ENCODE measurements around the gene EVPL. TPM values are rescaled to one million over a fixed set of nuclear protein-coding genes. Genes with fewer than 3 reads are reported as not detected.

EVPL gene
- total and polyA plus RNA-seq, 2 of the 13 experiments (the other 11 are each of a cell fraction or from before 2014, with no cell fraction given): 2.1 to 8.2 TPM

- TF ChIP-seq POLR2G (IDR thresholded peaks at IDR 0.05; ENCODE audit: low read depth, low read length): peak; percentile 71
- 0 out of 2 replicates have a peak, but pooled peaks have one; percentile 79 for TF ChIP-seq ZNF550 (CRISPR knock-in tag; IDR thresholded peaks at IDR 0.05; ENCODE audit: borderline replicate concordance)
- no peak for TF ChIP-seq FIP1L1 (IDR thresholded peaks at IDR 0.05; ENCODE audit: borderline replicate concordance, insufficient read depth, low read depth, low read length)
- TF ChIP-seq SAFB2 (CRISPR knock-in tag; IDR thresholded peaks at IDR 0.05; ENCODE audit: borderline replicate concordance, low read depth): 0 out of 2 replicates have a peak, but pooled peaks have one; percentile 17
- peak; percentile 37; the same call in 1 of the 2 replicates for TF ChIP-seq ISL2 (CRISPR knock-in tag; IDR thresholded peaks at IDR 0.05)
- TF ChIP-seq HDAC6 (IDR thresholded peaks at IDR 0.05; ENCODE audit: low read depth, low read length): no peak
- peak; percentile 59; the same call in 1 of the 2 replicates for TF ChIP-seq RELA (CRISPR knock-in tag; IDR thresholded peaks at IDR 0.05)
- TF ChIP-seq ZNF138 (CRISPR knock-in tag; IDR thresholded peaks at IDR 0.05; ENCODE audit: low read depth): no peak; the same call in 1 of the 2 replicates
- peak; percentile 37 for TF ChIP-seq ZEB1 (IDR thresholded peaks at IDR 0.05; ENCODE audit: insufficient replicate concordance, low read depth)
- peak; percentile 38; the same call in 1 of the 2 replicates for TF ChIP-seq AKAP8 (CRISPR knock-in tag; IDR thresholded peaks at IDR 0.05)
- TF ChIP-seq PCBP2 (optimal IDR thresholded peaks at IDR 0.05; ENCODE audit: low read depth, low read length, poor library complexity, severe bottlenecking): no peak
- 0 out of 2 replicates have a peak, but pooled peaks have one; percentile 32 for TF ChIP-seq ZSCAN25 (CRISPR knock-in tag; IDR thresholded peaks at IDR 0.05)
- no peak for TF ChIP-seq ZNF746 (CRISPR knock-in tag; IDR thresholded peaks at IDR 0.05)
- peak; percentile 69 for TF ChIP-seq ZBTB38 (CRISPR knock-in tag; IDR thresholded peaks at IDR 0.05)
- peak; percentile 85; the same call in 1 of the 2 replicates for TF ChIP-seq SNAPC5 (CRISPR knock-in tag; IDR thresholded peaks at IDR 0.05; ENCODE audit: borderline replicate concordance)
- TF ChIP-seq HMGXB3 (CRISPR knock-in tag; IDR thresholded peaks at IDR 0.05; ENCODE audit: borderline replicate concordance): peak; percentile 56; the same call in 1 of the 2 replicates
- no peak for TF ChIP-seq DMTF1 (CRISPR knock-in tag; IDR thresholded peaks at IDR 0.05)
- TF ChIP-seq NONO (IDR thresholded peaks at IDR 0.05): no peak
- peak; percentile 77 for TF ChIP-seq NONO (CRISPR knock-in tag; conservative IDR thresholded peaks at IDR 0.05)
- TF ChIP-seq ZNF615 (CRISPR knock-in tag; IDR thresholded peaks at IDR 0.05; ENCODE audit: borderline replicate concordance): 0 out of 2 replicates have a peak, but pooled peaks have one; percentile 70
Observed at GRCh38 chr17:76027159-76027839, at the start of gene EVPL (continued).

All from HepG2 (cell line).